Embryonic facial prominence (tissue), 1 donor: ENCODE data around the gene GTF3C6.
"Not testable (repeated sequence)": the region's sequence is repeated elsewhere in the genome, so short reads cannot be mapped to it uniquely, and the experiment has no call there.

ENCODE experiments used
- DNase-seq: peaks from one replicate; pipeline ENCODE4 v3.0.0-alpha.2; 2016; ENCODE audit errors: extremely low spot score

The GTF3C6 gene, protein sequence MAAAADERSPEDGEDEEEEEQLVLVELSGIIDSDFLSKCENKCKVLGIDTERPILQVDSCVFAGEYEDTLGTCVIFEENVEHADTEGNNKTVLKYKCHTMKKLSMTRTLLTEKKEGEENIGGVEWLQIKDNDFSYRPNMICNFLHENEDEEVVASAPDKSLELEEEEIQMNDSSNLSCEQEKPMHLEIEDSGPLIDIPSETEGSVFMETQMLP

DNA sequence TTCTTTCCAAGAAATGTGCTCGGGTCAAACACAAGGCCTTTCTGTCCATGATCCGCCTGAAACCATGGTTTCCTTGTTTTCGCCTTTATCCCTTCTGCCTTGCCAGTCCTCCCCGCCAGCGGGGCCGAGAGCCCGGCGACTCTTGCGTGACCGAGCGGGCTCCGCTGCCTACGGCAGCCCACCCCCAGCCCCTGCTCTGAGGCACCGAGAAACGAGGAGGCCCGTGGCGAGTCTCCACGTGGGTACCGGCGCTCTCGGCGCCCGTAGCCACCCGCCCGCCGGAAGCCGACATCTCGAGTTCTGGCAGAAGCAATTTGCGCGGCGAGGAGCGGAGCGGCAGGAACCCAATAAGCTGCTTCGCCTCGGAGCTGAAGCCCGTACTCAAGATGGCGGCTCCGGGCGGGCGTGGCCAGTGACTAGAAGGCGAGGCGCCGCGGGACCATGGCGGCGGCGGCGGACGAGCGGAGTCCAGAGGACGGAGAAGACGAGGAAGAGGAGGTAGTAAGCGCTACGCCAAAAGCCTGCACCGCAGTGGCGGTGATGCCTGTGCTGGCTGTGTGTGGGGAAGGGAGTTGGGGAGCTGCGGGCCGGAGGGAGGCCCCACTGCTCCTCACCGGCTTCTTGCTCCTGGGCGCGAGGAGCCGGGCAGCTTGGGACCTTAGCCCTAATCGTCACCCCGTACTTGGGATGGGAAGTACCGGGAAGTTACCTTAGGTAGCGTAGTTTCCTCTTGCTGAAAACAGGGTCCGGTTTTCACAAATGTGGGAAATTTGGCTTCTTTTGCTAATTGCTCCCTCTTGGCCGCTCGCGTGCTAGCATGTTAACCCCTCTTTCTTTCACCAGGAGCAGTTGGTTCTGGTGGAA, at the start of gene GTF3C6:
Gene GTF3C6 (plus strand): TSS at position 378 of the 864 bp plus-strand sequence. CDS start 64 bp downstream, at position 442.
- peak; percentile 93 for DNase-seq

DNA sequence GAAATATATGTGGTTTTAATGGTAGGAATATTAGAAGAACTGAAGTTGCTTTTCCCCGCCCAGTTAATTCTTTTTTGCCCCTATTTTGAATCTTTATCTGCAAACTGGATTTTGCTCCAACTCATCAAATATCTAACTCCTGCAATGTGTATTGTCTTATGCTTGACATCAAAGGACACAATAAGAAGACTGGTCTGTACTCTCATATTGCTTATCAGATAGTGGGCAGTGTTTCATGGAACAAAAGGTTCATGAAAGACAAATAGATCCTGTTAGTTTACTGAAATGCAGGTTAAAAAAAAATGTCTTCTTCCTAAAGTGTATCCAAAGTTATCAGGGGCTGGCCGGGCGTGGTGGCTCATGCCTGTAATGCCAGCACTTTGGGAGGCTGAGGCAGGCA, 27.7 kb upstream of the GTF3C6 start:
- DNase-seq, result no peak

- no peak for DNase-seq
Observed at GRCh38 chr6:110933912-110934311, 24.6 kb upstream of the GTF3C6 start.

GRCh38 chr6:110934381-110934898, 24.1 kb upstream of the GTF3C6 start:
- no peak for DNase-seq

DNA sequence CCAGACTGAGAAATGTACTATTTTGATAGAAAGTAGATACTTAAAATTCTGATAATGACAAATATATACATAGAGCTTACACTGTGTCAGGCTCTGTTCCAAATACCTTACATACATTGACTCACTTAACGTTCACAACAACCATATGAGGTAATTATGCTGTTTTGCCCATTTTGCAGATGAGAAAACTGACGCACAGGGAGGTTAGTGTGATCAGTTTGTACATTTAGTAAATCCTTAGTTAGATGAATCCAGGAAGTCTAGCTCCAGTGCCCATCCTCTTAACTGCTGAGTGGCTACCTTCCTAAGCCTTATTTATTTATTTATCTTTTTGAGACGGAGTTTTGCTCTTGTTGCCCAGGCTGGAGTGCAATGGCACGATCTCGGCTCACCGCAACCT, 23.3 kb upstream of the GTF3C6 start:
- no peak for DNase-seq

GRCh38 chr6:110938171-110938570, 20.3 kb upstream of the GTF3C6 start:
- no peak for DNase-seq

DNA sequence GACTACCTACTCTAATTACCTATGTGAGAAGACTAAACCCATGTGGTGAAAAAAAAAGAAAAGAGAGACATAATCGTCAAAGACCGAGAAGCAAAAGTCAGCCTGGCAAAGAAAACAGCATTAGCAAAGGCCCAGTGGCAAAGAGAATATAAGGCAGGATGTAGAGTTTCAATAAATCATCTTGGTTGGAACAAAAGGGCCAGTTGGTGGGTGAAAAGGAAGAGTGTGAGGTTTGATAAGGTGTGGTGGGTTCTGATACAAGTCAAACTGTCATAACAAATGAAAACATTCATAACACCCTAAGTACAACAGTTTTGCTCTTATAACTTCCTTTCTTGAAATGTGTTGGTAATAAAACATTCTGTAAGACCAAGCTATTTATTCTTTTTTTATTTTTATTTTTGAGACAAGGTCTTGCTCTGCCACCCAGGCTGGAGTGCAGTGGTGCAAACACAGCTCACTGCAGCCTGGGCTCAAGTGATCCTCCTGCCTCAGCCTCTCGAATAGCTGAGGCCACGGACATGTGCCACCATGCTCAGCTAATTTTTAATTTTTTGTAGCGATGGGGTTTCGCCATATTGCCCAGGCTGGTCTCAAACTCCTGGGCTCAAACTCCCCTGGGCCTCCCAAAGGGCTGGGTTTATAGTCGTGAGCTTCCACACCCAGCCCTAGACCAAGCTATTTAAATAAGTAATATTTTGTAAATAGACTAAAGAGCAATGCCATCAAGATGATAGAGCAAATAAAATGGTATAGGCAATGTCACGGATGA, 18.9 kb upstream of the GTF3C6 start:
- DNase-seq, result no peak

DNA sequence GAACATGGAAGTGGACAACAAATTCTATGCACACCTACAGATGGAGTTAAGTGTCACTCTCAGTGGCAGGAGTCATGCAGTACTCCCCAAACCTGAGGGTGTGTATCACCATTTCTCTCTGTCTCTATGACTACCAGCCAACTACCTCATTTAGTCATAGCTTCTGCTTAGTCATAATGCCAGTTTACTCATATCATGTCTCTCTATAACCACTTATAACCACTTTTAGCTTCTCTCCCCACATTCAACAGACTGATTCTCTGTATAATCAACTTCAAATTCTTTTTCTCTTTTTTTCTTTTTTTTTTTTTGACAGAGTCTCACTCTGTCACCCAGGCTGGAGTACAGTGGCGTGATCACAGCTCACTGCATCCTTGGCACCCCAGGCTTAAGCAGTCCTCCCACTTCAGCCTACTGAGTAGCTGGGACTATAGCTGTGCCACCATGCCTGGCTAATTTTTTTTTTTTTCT, 13.8 kb upstream of the GTF3C6 start:
- no peak for DNase-seq

- DNase-seq, result no peak
Observed at GRCh38 chr6:110946498-110946897, 12.0 kb upstream of the GTF3C6 start.

- DNase-seq, result no peak
Observed at GRCh38 chr6:110949679-110950285, 8.7 kb upstream of the GTF3C6 start.

GRCh38 chr6:110950440-110950839, 8.1 kb upstream of the GTF3C6 start:
- no peak for DNase-seq

DNA sequence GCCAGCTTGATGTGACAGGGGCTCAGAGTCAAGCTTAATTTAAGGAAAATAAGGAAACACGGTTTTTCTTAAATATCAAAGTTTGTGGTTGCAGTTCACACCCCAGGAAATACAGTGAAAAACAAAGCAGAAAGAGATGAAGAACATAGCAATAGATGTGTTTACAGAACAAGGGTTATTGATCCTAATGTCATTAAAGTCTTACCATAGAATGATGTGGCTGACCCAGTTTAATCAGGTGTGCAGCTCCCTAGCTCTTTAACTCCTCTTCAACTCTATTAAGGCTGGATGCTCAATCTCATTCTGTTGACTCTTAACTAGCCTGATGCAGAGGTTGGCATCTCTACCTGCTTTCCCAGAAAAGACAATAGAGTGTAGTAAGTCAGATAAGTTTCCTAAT, 7.5 kb upstream of the GTF3C6 start:
- no peak for DNase-seq

DNA sequence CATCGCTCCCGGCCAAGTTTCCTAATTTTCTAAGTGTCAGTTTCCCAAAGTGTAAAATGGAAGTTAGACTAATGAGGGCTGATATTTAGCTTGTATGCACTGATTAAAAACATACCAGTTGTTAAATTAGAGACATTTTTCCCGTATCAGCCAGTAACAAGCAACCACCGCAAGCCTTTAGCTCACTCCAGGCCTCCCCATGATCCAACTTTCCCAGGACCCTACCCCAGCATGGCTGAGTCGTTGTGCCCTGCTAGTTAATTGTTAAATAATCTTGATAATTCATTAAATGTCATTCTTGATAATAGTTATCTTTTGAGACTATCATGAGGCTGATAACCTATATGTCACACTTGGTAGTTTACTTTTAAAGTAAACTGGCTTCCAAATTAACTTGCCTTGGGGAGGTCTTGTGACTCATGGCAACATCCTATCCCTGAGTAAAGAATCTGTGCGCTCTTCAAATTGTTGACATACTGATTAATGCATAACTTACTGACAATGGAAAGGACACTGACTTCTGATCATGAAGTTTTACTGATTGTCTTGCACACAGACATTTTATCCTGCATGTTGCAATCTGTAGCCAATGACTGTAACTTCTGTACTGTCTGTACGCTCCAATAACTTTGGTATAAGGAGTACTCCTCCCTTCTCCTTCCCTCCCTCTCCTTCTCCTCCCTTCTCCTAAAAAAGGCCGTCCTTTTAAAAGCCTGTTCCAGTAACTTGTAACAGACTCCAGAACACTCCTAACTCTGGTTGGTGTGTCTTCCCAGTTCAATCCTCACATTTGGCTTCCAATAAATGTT, 6.3 kb upstream of the GTF3C6 start:
- DNase-seq, result no peak

GRCh38 chr6:110953633-110954303, 4.7 kb upstream of the GTF3C6 start:
- no peak for DNase-seq

- no peak for DNase-seq
Observed at GRCh38 chr6:110960014-110960390, 1.5 kb downstream of the GTF3C6 start.

GRCh38 chr6:110962636-110963035, 4.1 kb downstream of the GTF3C6 start:
- not testable (repeated sequence) for DNase-seq

DNA sequence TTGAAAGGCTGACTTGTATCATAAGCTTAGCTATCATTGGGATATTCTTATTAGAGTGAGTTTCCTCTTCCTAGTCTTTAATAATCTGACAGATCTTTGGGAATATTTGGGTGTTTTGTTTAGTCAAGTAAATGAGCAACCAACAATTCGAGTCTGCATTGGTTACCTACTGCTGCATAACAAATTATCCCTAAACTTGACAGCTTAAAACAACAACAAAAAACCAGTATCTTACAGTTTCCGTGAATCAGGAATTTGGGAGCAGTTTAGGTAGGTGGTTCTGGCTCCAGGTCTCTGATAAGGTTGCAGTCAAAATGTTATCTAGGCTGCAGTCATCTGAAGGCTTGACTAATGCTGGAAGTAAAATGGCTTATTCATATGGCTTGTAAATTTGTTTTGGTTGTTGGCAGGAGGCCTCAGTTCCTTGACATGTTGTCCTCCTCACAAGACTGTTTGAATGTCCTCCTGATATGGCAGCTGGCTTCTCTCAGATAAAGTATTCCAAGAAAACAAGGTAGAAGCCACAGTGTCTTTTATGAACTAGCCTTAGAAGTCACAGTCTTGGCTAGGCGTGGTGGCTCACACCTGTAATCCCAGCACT, 7.2 kb downstream of the GTF3C6 start:
- no peak for DNase-seq

- not testable (repeated sequence) for DNase-seq
Observed at GRCh38 chr6:110968661-110969060, 10.2 kb downstream of the GTF3C6 start.

DNA sequence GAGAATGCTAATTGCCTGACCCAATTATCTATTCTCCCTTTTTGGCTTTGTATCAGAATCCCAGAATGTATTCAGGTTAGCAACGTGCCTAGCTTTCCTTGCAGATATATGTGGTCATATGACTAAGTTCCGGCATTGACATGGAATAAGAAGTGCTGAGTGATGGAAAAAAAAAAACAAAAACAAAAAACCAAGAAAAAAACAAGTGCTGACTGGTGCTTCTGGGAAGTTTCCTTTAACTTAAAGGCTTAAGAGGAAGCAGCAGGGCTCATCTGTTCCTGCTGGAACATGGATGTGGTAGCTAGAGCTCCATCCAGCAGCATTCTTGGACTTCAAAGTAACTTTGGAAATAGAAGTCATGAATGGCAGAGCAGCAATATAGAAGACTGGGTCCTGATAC, 13.0 kb downstream of the GTF3C6 start:
- no peak for DNase-seq

DNA sequence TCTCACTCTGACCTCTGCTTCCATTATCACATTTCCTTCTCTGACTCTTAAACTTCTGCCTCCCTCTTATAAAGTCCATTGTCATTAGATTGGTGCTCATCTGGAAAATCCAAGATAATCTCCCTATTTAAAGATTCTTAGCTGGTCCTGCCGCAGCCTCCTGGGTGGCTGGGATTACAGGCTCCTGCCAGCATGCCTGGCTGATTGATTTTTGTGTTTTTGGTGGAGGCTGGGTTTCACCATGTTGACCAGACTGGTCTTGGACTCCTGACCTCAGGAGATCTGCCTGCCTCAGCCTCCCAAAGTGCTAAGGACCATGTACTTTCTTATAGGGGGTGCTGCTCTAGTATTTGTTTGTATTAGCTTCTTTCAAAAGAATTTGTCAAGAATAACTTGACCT, 18.1 kb downstream of the GTF3C6 start:
- DNase-seq, result no peak
